Measurements from ENCODE around the gene SCUBE1.

GRCh38 chr22:43343670-43344519, 723 bp upstream of the SCUBE1 start:
- no peak for TF ChIP-seq BACH2 (CRISPR knock-in tag; IDR thresholded peaks at IDR 0.05; ENCODE audit: borderline replicate concordance)
- no peak for TF ChIP-seq ZFP30 (CRISPR knock-in tag; IDR thresholded peaks at IDR 0.05)
- TF ChIP-seq PPARA (CRISPR knock-in tag; IDR thresholded peaks at IDR 0.05; ENCODE audit: borderline replicate concordance): no peak
- no peak for TF ChIP-seq ZFP3 (CRISPR knock-in tag; IDR thresholded peaks at IDR 0.05)
- TF ChIP-seq TSHZ2 (CRISPR knock-in tag; IDR thresholded peaks at IDR 0.05): no peak
- TF ChIP-seq PATZ1 (CRISPR knock-in tag; IDR thresholded peaks at IDR 0.05; ENCODE audit: borderline replicate concordance): no peak
- TF ChIP-seq ISL1 (CRISPR knock-in tag; IDR thresholded peaks at IDR 0.05): no peak

All from SK-N-SH treated with all-trans-retinoic acid at 6 μM for 48 hours (cell line).